D341Med (cell line): ENCODE results near the gene SMARCB1.

ENCODE experiments used
- DNase-seq: peaks from one replicate; pipeline ENCODE4 v3.0.0; 2012; ENCODE audit warnings: low spot score

The SMARCB1 gene

GRCh38 chr22:23803001-23803819 is 16.4 kb downstream of the SMARCB1 start:
- DNase-seq: no peak

GRCh38 chr22:23804781-23805291 is 18.1 kb downstream of the SMARCB1 start:
- DNase-seq: no peak

- DNase-seq: no peak
Measured at GRCh38 chr22:23806837-23807236, 20.1 kb downstream of the SMARCB1 start.

DNA sequence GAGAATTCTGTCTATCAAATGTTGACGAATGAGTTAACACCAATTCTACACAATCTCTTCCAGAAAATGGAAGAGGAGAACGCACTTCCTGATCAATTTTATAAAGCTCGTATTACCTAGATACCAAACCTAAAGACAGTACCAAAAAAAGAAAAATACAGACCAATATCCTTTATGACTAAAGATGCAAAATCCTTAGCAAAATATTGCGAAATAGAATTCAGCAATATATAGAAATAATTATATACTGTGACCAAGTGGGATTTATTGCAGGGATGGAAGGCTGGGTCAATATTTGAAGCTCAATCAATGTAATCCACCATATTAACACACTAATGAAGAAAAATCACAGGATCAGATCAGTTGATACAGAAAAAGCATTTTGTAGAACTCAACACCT is 25.6 kb downstream of the SMARCB1 start:
- DNase-seq: no peak

DNA sequence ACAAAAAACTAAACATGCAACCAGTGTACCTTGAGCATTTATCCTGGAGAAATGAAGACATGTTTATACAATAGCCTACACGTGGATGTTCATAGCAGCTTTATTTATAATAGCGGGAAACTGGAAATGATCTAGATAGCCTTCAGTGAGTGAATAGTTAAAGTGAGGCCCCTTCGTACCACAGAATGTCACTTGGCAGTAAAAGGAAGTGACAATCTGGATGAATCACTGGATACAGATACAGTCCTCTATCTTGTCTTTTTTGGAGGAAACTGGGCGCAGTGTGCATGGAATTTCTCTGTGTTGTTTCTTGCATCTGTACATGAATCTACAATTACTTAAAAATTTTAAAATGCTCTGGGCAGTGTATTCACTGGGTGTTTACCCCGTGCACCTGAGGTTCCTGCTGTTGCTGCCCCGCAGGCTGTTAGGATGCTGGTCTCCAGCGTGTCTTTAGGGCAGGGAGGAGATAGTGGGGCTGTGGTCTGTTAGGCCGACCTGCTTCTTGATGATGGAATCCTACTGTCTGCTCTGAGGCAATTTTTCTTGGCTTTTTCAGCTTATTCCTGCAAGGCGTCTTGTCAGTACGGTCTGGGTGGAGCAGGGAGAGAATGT is 28.9 kb downstream of the SMARCB1 start:
- DNase-seq: no peak

DNA sequence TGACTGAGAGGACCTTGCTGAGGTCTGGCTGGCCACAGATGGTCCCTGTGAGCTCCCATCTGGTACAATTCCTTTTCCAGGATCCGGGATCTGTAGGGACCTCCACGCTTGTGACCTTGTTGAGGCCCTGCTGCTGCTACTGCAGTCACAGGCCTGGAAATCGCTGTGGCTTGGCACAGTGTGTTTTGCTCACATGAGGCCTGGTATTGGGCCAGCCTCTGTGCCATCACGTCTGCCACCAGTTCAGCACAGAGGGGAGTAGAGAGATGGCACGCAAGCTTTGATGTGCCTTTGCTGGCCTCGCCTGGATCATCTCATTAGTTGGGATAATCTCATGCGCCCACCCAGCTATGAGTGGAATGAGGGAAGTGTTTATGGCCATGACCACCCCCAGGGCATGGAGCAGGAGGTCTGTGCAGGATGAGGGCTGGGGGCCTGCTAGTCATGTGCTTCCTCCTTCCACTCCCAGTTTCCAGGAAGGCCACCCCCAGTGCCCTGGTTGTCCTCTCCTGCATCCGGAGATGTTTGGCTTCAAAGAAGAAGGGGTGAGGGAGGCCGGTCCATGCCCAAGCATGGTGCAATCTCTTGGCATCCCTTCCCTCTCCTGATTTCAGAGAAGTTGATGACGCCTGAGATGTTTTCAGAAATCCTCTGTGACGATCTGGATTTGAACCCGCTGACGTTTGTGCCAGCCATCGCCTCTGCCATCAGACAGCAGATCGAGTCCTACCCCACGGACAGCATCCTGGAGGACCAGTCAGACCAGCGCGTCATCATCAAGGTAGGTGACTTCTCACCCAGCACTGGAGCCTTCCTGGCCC is 29.6 kb downstream of the SMARCB1 start:
- DNase-seq: no peak

DNA sequence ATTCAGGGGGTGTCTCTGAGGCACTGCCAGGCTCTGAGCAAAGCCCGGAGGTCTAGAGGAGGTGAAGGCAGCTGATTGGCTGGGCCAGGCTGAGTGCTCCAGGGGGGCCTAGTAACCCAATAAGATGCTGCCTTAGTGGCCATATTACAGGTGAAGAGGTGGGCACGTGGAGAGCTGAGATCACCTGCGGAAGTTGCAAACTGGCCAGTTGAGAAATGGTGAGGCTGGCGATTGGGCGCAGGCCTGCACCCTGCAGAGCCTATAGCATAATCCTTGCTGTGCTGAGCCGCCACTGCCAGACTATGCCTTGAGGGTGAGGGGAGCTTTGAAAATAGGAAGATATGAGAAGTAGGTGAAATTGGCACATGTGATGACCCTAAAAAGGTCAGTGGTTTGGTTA is 30.4 kb downstream of the SMARCB1 start:
- DNase-seq: no peak

DNA sequence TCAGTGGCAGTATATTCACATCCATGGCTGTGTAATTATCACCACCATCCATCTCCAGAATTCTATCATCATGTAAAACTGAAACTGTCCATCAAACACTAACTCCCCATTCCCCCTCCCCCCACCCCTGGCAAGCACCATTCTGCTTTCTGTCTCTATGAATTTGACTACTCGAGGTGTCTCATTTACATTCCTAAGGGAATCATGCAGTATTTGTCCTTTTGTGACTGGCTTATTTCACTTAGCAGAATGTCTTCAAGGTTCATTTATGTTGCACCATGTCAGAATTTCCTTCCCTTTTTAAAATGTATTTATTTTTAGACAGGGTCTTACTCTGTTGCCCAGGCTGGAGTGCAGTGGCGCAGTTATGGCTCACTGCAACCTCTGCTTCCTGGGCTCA is 31.8 kb downstream of the SMARCB1 start:
- DNase-seq: no peak

DNA sequence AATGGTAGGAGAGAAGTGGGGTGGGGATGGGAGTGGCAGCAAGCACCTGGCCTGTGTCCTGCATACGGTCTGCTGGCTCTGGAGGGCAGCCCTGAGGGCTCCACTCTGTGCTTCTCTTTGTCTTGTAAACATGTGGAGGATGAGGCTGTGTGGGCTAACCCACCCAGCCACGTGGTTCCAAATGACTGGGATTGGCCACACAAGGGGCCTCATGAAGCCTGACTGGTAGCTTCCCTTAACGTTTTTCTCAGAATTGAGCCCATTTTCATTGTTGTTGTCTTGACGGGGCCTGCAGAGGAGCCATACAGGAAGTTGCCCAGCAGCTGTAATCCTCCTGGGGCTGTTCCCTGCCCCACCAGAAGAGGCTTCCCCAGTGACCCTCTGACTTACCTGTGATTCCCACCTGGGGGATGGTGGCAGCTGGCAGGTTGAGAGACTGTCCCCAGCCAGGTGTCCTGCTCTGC is 34.0 kb downstream of the SMARCB1 start:
- no peak for DNase-seq

DNA sequence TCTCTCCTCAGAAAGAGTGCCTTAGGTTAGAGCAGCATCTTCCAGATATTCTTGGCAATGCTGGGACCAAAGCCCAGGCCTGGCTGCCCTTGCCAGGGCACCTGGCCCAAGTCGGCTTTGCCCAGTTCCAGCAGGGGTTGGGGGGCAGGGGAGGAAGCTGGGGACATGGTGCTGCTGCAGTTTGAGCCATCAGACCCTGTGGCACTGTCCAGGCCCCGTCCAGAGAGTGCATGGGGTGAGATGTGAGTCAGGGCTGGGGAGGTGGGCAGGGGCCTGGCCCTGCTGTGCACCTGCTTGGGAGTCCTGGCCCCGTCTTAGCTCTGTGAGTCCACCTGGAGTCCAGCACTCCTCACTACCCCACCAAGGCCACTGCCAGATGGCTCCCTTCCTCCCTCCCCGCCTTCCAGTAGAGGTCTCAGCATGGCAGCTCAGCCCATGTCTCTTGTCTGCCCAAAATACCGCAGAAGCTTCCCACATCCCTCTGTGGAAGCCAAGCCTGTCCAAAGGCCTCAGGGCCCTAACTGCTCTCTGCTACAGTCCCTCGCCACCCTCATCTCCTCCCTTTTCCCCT is 35.4 kb downstream of the SMARCB1 start:
- no peak for DNase-seq

GRCh38 chr22:23823331-23823791 is 36.6 kb downstream of the SMARCB1 start:
- DNase-seq: no peak

GRCh38 chr22:23824476-23825245 is 37.9 kb downstream of the SMARCB1 start:
- no peak for DNase-seq

GRCh38 chr22:23825246-23825905 is 38.6 kb downstream of the SMARCB1 start:
- DNase-seq: no peak

DNA sequence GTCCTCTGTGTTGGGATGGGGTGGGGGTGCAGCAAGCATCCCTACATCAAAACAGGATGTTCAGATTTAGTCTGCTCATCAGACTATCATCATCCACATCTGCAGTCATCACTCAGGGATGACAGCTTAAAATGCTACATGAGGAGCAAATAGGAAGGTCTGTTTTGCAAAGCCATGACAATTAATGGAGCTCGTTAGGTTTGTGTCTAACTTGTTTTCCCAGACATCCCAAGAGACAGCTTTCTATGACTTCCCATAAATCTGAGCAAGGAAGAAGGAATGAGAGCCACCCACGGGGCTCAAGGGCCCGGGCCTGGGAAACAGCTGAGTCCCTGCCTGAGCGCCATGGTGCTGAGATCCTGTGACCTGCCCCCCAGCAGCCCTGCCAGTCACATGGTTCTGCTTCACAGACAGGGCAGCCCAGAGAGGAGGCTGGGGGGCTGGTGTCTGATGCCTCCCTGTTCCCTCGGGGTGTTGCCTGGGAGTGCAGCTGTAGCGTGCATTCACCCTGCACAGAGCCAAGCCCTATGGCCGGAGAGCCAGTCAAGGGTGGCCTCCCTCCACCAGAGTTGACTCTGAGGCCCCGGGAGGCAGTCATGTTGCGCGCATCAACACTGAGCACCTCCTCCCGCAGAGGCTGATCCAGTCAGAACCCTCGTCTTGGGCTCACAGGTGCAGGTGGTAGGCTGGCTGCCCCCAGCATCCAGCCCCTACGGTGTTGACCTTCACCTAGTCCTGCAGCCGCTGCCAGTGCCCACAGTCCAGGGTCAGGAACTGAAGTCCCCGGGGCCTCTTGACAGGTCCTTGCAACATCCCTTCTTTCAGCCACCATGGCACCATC is 40.0 kb downstream of the SMARCB1 start:
- DNase-seq: no peak

- DNase-seq: no peak
Measured at GRCh38 chr22:23827351-23827995, 40.7 kb downstream of the SMARCB1 start.

GRCh38 chr22:23828800-23829680 is 42.3 kb downstream of the SMARCB1 start:
- DNase-seq: peak; percentile 16

GRCh38 chr22:23829845-23830372 is 43.1 kb downstream of the SMARCB1 start:
- DNase-seq: no peak

DNA sequence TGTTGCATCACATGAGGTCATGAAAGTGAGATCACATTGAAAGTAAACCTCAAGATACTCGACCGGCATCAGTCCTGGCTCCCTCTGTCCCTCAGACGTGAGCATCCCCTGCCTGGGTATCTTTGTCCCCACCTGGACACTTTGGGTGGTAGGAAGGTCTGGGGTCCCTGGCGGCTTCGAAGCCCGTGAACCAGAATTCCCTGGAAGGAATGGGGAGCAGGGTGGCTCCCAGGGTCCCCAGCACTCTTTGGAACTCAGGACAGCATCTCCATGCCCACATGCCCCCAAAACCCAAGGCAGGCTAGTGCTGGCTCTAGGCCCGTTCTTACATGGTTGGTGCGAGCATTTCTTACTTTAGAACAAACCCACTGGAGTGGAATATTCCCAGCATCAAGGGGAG is 44.5 kb downstream of the SMARCB1 start:
- no peak for DNase-seq
